ENCODE results near the gene CCDC192. TPM values are rescaled to one million over a fixed set of nuclear protein-coding genes. Genes with fewer than 3 reads are reported as not detected.
A peak's percentile ranks its signal among the peaks of the same experiment; 100 is the strongest.

The CCDC192 gene
- total RNA-seq, 1 experiment from 2014 or later = not detected

DNA sequence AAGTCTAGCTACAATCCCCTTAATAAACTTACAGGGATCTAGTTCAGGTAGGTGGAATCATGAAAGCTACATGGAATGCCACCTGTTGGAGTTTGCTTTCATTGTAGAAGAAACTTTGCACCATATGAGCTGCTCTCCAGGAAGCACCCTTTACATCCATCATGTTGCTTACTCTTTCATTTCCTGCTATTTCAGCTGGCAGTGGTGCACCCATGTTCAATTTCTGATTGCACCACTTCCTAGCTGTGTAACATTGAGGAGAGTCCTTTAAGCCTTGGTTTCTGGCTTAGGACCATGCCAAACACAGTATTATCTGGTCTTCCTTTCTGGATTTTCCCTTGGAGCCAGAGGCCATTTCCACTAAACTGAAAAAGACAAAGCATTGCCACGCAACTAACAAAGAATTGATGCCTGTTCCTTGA lies 257.1 kb downstream of the CCDC192 start:
- no peak for DNase-seq (ENCODE audit: low spot score)
- in situ Hi-C loops (cut with HindIII; ENCODE audit: low sequenced_read_pairs) = no loop called here

DNA sequence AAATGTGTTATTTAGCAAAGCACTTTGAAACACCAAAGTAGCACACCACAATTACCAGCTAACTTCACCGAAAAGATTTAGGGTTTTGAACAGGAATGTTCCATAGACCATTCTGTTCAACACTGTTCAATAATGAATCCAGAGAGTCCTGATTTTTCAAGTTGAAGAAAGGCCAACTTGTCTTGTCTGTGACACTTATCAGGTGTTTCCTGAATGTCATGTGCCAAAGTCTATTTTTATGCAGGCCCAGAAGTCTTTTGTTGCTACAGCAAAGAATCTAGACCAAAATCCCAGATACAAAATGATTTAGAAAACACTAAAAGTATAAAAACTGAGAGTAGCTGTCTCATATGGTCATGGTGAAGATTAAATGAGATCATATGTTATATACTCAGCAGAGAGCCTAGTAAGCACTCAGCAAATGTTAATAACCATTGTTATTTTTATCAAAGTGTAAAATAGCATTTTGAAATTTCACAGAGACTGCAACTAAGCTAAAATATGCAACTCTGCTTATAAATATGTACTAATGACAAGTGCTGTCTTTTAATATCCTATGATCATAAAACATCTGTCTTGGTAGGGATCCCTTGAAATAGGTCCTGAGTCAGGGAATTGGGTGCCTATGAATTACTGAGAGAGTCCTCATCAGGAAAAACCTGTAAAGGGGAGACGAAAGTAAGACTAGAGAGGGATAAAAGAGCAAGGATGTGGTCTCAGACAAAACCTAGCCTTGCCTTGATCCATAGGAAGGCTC lies 258.0 kb downstream of the CCDC192 start:
- DNase-seq (ENCODE audit: low spot score) = peak; percentile 53
- in situ Hi-C loops (cut with HindIII; ENCODE audit: low sequenced_read_pairs) = no loop called here

DNA sequence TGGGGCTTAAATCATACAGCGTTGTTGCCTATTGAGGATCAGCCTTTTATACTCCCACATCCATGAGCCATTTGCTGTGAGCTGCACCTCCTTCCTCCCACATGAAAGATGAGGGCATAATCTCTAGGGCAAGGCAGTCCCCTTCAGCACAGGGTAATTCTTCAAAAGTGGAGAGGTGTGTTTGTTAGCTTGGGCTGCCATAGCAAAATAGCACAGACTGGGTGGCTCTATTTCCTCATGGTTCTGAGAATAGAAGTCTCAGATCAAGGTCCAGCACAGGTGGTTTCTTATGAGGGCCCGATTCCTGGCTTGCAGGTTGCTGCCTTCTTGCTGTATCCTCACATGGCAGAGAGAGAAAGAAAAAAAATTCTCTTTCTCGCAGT lies 258.6 kb downstream of the CCDC192 start:
- in situ Hi-C loops (cut with HindIII; ENCODE audit: low sequenced_read_pairs) = no loop called here
- no peak for DNase-seq (ENCODE audit: low spot score)

DNA sequence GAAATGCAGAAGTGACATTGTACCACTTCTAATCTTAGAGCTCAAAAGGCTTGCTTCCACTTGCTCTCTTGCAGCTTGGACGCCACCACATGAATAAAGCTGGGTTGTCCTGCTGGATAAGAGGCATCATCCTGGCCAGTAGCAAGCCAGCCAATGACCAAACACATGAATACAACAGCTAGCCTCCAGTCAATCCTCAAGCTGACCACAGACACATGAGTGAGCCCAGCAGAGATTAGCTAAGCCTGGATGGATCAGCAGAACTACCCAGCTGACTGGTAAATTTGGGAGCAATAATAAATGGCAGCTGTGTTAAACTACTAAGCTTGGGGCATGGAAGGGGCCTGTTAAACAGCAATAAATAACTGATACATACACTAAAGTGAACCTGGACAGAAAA lies 259.3 kb downstream of the CCDC192 start:
- in situ Hi-C loops (cut with HindIII; ENCODE audit: low sequenced_read_pairs) = no loop called here

DNA sequence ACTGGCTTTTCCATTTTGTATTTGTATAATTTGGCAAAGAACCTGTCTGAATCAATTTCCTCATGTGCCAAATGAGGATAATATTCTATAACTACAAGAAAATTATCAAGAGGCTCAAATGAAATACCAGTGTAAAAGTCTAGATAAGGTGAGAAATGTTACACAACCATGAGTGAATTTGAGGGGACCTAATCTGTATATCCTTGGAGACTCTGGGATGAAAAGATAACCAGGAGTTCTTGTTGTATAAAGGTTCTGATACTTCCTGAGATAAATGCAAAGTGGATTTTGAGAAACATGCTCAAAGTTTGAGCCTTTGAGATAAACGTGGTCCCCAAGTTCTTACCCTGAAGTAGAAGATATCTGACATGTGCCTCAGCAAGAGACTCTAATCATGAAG lies 260.0 kb downstream of the CCDC192 start:
- in situ Hi-C loops (cut with HindIII; ENCODE audit: low sequenced_read_pairs) = no loop called here
- DNase-seq (ENCODE audit: low spot score) = no peak

More for the DNA sequence above, 259.3 kb downstream of the CCDC192 start:
- no peak for DNase-seq (ENCODE audit: low spot score)

DNA sequence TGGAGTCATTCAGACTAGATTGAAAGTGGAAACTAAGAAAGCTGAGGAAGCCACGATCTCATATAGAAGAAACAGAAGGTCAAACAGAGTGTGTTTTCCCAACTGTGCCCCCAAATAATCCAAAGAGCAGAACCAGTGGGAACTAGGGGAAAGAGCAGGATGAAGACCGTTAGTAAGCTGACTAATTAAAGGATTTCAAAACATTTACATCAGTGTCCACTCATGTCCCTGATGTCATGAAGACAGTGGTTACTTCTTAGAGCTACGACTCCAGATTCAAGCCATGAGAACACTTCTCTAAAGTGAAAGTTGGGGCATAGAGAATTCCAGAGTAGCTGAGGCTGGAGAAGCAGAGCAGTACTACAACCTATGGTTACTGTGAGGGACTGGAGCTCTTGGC lies 260.7 kb downstream of the CCDC192 start:
- in situ Hi-C loops (cut with HindIII; ENCODE audit: low sequenced_read_pairs) = no loop called here
- DNase-seq (ENCODE audit: low spot score) = no peak

DNA sequence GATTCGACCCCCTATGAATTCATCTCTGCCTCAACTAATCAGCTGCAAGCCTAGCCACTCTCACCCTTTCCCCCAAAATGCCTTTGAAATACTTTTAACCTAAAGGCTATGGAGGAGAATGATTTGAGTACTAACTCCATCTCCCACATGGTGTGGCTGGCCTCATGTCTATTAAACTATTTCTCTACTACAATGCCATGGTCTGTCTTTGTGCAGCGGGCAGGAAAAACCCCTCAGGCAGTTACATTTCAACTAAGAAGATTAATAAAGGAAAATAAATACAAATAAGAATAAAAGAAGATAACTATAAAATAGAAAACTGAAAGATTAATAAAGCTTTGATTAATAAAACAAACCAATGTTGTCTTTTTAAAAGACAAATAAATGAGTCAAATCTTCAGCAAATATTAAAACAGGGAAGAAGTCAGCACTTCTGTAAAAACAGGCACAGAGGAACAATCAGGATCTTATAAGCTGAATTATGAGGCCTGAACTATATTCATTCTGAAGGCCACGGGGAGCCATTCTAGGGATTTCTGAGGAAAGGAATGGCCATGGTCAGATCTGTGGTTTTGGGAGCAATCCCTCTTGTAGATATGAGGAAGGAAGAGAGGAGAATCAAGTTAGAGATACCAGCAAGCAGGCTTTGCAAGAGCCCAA lies 264.3 kb downstream of the CCDC192 start:
- in situ Hi-C loops (cut with HindIII; ENCODE audit: low sequenced_read_pairs) = no loop called here

DNA sequence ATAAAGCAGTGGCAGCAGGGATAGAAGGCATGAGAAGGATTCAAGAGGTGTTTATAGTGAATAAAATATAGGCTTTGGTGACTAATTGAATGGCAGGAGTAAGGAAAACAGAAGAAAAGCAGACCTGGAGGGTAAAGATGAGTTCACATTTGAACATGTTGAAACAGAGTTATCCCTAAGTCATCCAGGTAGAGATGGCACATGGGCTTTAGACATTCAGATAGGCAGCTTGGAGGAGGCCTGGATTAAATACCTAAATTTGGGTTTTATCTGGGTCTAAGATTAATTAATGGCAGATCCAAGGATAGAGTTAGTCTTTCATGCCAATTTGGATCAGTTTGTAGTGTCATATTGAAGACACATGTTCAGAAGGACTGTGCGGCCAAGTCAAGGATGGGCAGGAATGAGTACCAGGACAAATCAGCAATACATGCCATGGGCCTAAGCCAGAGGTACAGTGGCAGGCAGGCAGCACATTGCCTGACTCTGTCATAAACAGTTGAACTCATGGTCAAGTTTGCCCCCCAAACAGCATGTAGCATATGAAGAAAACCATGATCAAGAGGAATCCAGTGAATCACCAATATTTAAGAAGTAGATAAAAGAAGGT lies 264.9 kb downstream of the CCDC192 start:
- peak; percentile 38 for DNase-seq (ENCODE audit: low spot score)
- in situ Hi-C loops (cut with HindIII; ENCODE audit: low sequenced_read_pairs) = no loop called here

More for the DNA sequence above, 264.3 kb downstream of the CCDC192 start:
- no peak for DNase-seq (ENCODE audit: low spot score)

DNA sequence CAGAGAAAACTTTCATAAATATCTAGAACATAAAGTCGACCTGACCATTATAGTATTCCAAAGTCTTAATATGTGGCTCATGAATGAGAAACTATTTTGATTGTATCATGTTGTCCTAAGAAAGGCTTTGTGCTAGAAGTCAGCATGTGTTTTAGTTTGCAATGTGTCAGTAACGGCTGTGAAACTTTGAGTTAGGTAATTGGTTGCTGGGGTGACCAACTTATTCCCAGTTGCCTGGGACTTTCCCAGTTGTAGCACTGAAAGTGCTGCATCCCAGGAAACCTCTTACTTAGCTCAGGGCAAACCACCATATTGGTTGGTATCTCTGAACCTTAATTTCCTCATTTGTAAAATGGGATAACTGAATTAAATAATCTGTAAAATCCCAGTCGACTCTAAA lies 265.8 kb downstream of the CCDC192 start:
- in situ Hi-C loops (cut with HindIII; ENCODE audit: low sequenced_read_pairs) = no loop called here
- DNase-seq (ENCODE audit: low spot score) = no peak

DNA sequence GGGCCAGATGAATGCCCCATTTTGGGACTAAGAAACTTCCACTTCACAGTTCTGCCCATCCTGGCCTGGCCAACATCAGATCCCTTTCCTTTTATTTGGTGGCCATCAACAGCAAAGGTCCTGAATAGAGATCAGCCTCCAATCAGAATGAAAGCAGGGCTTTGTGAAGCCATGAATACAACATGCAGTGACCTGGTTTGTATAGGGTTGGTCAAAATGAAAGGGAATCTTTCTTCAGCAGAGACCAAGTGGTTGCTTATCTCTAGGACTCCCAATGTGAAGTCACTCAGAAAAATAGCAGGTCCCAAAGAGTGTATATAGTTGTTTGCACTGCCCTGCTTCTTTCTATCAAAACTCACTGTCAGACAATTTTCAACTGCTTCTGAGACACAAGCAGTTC lies 266.5 kb downstream of the CCDC192 start:
- DNase-seq (ENCODE audit: low spot score) = no peak
- in situ Hi-C loops (cut with HindIII; ENCODE audit: low sequenced_read_pairs) = no loop called here

DNA sequence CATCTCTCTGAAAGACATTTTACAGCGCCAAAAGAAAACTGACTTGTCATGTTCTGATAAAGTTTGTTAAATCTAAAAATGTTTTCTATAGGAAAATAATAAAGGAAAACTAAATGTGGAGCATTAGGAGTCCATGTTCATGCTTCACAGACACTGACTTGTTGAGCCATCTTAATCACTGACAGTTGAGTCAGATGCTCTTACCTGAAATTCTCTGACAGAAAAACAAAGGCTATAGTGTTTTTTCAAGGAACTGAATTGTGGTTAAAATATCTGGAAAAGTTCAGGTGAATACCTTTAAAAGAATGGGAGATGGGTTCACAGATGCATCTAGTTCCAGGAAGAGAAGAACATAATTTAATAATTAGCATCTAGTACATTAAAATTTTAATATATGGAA lies 266.9 kb downstream of the CCDC192 start:
- in situ Hi-C loops (cut with HindIII; ENCODE audit: low sequenced_read_pairs) = no loop called here
- no peak for DNase-seq (ENCODE audit: low spot score)

DNA sequence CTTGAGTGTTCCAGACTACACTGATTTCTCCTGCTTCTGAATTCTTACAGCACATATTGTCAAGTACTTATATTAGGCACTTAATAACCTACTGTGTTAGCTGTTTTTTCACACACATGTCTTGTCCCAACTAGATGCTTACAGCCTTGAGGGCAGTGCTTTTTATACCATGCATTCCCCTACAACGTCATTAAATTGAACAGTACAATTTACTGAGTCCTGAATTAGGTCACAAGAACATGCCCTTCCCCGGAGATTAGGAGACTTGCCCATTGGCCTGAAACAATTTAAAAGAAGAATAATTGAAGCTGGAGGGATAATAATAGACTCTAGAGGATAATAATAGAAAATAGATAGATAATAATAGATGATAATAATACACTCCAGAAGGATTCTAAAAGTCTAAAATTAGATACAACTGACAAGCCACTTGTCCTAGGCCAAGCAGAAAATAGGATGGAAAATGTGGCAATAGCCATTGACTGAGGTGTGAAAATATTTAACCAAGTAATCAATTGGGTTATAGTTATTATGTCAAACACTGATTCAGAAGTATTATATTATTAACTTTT lies 267.7 kb downstream of the CCDC192 start:
- in situ Hi-C loops (cut with HindIII; ENCODE audit: low sequenced_read_pairs) = no loop called here
- DNase-seq (ENCODE audit: low spot score) = no peak

DNA sequence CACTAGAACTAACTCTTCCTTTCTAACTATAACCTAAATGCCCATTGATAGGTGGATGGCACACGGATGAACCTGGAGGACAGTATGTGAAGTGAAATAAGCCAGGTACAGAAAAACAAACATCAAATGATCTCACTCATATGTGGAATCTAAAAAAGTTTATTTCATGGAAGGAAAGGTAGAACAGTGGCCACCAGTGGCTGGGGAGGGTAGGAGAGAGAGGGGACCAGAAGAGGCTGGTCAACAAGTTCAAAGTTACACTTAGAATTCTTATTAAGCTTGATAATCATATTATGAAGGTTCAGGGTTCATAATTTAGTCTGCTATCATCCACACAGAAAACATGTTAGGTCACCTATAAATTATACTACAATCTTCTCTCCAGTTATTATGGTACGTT lies 272.8 kb downstream of the CCDC192 start:
- in situ Hi-C loops (cut with HindIII; ENCODE audit: low sequenced_read_pairs) = no loop called here
- no peak for DNase-seq (ENCODE audit: low spot score)

DNA sequence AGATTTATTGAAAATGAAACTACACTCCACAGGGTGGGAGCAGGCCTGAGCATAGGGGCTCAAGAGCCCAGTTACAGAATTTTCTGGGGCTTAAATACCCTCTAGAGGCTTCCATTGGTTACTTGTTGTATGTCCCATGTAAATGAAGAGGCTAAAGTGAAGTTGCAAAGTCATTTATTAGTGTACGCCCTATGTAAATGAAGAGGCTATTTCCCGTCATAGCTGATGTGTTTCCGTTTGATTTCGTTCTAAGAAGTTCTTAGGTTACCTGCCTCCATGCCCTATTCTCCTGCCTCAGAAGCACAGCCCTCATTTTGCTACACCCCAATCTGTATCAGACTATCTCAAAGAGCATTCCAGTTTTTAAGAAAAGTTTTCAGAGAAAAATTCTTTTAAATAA lies 273.3 kb downstream of the CCDC192 start:
- DNase-seq (ENCODE audit: low spot score) = no peak
- in situ Hi-C loops (cut with HindIII; ENCODE audit: low sequenced_read_pairs) = no loop called here

DNA sequence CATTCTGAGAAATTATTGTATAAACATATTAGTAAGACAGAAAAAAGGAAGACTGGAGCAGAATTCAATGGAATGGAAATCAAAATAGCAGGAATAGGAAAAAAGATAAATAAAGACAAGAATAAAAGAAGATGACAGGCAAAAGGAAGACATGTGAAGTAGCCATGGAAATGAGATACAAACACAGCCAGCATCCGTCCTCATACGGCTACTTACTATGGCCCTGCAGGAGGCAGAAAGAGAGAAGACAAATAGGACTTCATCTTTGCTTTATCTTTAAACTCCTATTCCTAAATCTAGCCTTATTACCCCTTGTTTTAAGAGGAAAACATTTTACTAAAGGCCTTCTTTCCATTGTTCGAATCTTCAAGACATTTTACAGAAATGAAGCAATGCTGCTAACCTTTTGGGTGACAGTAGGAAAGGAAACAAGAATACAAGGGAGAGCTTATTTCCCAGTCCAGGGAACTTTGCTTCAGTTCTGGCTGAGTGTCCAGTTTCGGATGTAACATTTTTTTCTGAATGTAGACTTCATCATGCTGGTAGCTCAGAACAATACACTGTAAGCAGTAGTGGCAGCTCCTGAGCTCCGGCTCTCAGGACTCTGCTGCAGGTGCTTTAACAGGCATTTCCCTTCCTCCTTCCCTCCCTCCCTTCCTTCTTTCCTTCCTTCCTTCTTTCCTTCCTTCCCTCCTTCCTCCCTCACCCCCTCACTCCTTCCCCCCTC lies 274.0 kb downstream of the CCDC192 start:
- DNase-seq (ENCODE audit: low spot score) = no peak

DNA sequence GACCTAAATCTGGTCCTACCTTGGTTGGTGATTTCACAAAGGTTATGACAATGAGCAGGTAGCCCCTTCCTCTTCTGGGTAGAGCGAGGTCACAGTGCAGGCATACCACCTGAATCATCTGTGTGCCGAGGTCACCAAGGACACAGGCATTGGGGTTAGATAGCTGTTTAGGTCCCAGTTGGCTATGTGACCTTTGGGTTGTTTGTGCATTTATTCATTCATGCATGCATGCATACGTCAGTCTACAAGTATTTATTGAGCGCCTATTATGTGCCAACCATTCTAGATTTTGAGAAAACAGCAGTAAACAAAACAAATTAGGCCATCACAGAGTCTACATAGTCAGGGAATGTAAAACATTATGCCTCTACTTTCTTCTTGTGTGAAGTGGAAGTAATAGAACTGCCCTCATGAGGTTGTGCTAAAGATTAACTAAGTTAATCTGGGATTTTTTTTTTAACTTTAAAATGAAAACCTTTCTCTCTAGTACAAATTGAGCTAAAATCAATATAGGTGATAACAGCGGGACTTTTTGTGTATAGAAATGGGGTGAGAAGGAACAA lies 275.6 kb downstream of the CCDC192 start:
- DNase-seq (ENCODE audit: low spot score) = no peak
- in situ Hi-C loops (cut with HindIII; ENCODE audit: low sequenced_read_pairs) = no loop called here

More for the DNA sequence above, 274.0 kb downstream of the CCDC192 start:
- in situ Hi-C loops (cut with HindIII; ENCODE audit: low sequenced_read_pairs) = no loop called here

DNA sequence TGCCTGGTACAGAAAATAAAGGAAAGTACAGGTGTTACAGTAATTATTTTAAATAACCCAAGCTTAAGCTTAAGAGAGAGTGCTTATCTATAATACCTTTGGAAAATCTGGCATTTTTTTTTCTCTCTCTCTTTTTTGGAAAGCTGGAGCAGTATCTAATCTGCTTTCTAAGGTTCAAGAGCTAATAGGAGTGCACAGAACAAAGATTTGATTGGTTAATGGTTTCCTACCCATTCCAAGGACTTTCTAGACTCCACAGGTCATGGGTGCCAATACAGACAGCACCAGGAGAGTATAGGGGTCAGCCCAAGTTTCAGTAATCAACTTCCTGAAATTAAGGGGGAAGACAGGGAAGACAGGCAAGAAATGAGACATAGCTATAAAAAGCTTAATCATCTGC lies 276.3 kb downstream of the CCDC192 start:
- in situ Hi-C loops (cut with HindIII; ENCODE audit: low sequenced_read_pairs) = no loop called here
- DNase-seq (ENCODE audit: low spot score) = no peak

DNA sequence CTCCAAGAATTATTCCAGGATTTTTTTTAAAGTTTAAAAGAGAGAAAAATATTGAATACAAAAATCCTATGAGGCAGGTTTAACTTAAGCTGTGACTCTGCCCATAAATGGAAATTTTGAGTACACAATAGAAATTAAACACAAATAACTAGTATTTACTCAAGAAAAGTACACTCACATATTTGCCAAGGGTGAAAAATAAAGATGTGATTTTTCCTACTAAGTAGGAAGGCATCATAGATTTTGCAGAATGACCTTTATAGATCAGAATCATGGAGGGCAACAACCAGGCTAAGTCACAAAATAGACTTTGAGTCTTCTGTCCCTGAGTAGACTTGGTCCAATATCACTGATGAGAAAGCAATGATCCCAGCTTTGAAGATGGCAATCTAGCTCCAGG lies 277.7 kb downstream of the CCDC192 start:
- in situ Hi-C loops (cut with HindIII; ENCODE audit: low sequenced_read_pairs) = no loop called here
- no peak for DNase-seq (ENCODE audit: low spot score)

DNA sequence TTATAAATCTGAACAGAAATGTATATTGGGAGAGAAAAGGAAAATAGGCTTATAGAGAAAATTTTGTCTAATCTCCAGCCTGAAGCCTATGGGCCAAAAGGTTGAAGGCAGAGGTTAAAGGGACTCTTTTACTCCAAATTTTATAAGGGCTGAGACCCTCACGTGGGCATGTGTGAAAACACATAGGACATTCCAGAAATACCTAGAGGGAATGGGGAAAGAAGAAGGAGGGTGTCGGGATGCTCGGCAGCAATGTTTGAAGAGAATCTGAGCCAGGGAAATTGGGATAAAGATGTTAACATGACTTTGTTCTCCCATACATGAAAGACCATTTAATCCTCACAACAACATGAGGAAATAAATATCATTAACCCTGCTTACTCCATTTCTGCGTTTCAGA lies 278.3 kb downstream of the CCDC192 start:
- no peak for DNase-seq (ENCODE audit: low spot score)
- in situ Hi-C loops (cut with HindIII; ENCODE audit: low sequenced_read_pairs) = no loop called here

Data from G401 (cell line).